Skeletal muscle satellite cell (primary cell): Measurements from ENCODE around the gene ATP10A.
"Not testable (repeated sequence)": the region's sequence is repeated elsewhere in the genome, so short reads cannot be mapped to it uniquely, and the experiment has no call there.

Experiments
- H3K27me3 ChIP-seq: 2 replicates; pipeline ENCODE4 v1.7.0; 2013; ENCODE audit warnings: low read length; ENCODE audit not compliant: control insufficient read depth, insufficient read depth
- H3K36me3 ChIP-seq: 2 replicates; pipeline ENCODE4 v1.7.0; 2013; ENCODE audit warnings: mild to moderate bottlenecking, control low read depth, low read length; ENCODE audit not compliant: insufficient read depth
- H3K4me1 ChIP-seq: 2 replicates; pipeline ENCODE4 v1.7.0; 2013; ENCODE audit warnings: low read length; ENCODE audit not compliant: control insufficient read depth, insufficient read depth
- H3K4me2 ChIP-seq: 2 replicates; pipeline ENCODE4 v1.7.0; 2013; ENCODE audit warnings: mild to moderate bottlenecking, low read length
- H3K4me3 ChIP-seq: 2 replicates; pipeline ENCODE4 v1.7.0; 2013; ENCODE audit warnings: low read length
- H3K9ac ChIP-seq: 2 replicates; pipeline ENCODE4 v1.7.0; 2013; ENCODE audit warnings: mild to moderate bottlenecking, low read depth, low read length, moderate library complexity
- H3K9me3 ChIP-seq: replicated peaks from 2 replicates; pipeline ENCODE4 v1.7.0; 2013; ENCODE audit warnings: mild to moderate bottlenecking, control low read depth, low read length

ATP10A gene

GRCh38 chr15:25663515-25663914 is 199.6 kb downstream of the ATP10A start:
- Histone ChIP-seq H3K9me3 (no peaks in the 10 kb centered on the region), H3K4me2 (no peak overlapping the region), H3K27me3 (peaks cover 6% of the 10 kb centered on the region), H3K4me3 (no peak overlapping the region), H3K36me3 (no peaks in the 10 kb centered on the region), H3K4me1 (no peaks in the 10 kb centered on the region), H3K9ac (no peak overlapping the region)

GRCh38 chr15:25661898-25662297 is 201.2 kb downstream of the ATP10A start:
- no peak overlapping the region for H3K9ac ChIP-seq
- H3K27me3 ChIP-seq, result peaks cover 6% of the 10 kb centered on the region
- H3K4me2 ChIP-seq, result no peak overlapping the region
- no peaks in the 10 kb centered on the region for H3K36me3 ChIP-seq
- no peaks in the 10 kb centered on the region for H3K4me1 ChIP-seq
- no peak overlapping the region for H3K4me3 ChIP-seq
- no peaks in the 10 kb centered on the region for H3K9me3 ChIP-seq

GRCh38 chr15:25659251-25659650 is 203.9 kb downstream of the ATP10A start:
- Histone ChIP-seq H3K36me3 (no peaks in the 10 kb centered on the region), H3K9ac (no peak overlapping the region), H3K27me3 (peaks cover 6% of the 10 kb centered on the region), H3K9me3 (no peaks in the 10 kb centered on the region), H3K4me3 (no peak overlapping the region), H3K4me2 (no peak overlapping the region), H3K4me1 (no peaks in the 10 kb centered on the region)

- Histone ChIP-seq H3K27me3 (peaks cover 6% of the 10 kb centered on the region), H3K9ac (no peak overlapping the region), H3K4me1 (no peaks in the 10 kb centered on the region), H3K36me3 (no peaks in the 10 kb centered on the region), H3K4me2 (no peak overlapping the region), H3K9me3 (no peaks in the 10 kb centered on the region), H3K4me3 (no peak overlapping the region)
These were observed 204.6 kb downstream of the ATP10A start for GRCh38 chr15:25658560-25658959.

- Histone ChIP-seq H3K36me3 (no peaks in the 10 kb centered on the region), H3K27me3 (no peaks in the 10 kb centered on the region), H3K9ac (no peak overlapping the region), H3K4me2 (no peak overlapping the region), H3K4me1 (no peaks in the 10 kb centered on the region), H3K4me3 (no peak overlapping the region), H3K9me3 (no peaks in the 10 kb centered on the region)
These were observed 207.7 kb downstream of the ATP10A start for GRCh38 chr15:25655207-25655948.

- Histone ChIP-seq H3K9me3 (no peaks in the 10 kb centered on the region), H3K27me3 (peaks cover 9% of the 10 kb centered on the region), H3K4me2 (no peak overlapping the region), H3K4me1 (no peaks in the 10 kb centered on the region), H3K9ac (no peak overlapping the region), H3K36me3 (no peaks in the 10 kb centered on the region), H3K4me3 (no peak overlapping the region)
These were observed 209.8 kb downstream of the ATP10A start for GRCh38 chr15:25653371-25653770.

GRCh38 chr15:25652704-25653103 is 210.4 kb downstream of the ATP10A start:
- peaks cover 9% of the 10 kb centered on the region for H3K27me3 ChIP-seq
- no peak overlapping the region for H3K4me3 ChIP-seq
- no peaks in the 10 kb centered on the region for H3K36me3 ChIP-seq
- no peaks in the 10 kb centered on the region for H3K4me1 ChIP-seq
- no peak overlapping the region for H3K9ac ChIP-seq
- H3K4me2 ChIP-seq, result no peak overlapping the region
- H3K9me3 ChIP-seq, result no peaks in the 10 kb centered on the region

- H3K9ac ChIP-seq, result no peak overlapping the region
- no peaks in the 10 kb centered on the region for H3K4me1 ChIP-seq
- H3K9me3 ChIP-seq, result no peaks in the 10 kb centered on the region
- H3K4me2 ChIP-seq, result no peak overlapping the region
- peaks cover 9% of the 10 kb centered on the region for H3K27me3 ChIP-seq
- H3K36me3 ChIP-seq, result no peaks in the 10 kb centered on the region
- H3K4me3 ChIP-seq, result no peak overlapping the region
These were observed 213.7 kb downstream of the ATP10A start for GRCh38 chr15:25649390-25649789.

GRCh38 chr15:25643120-25643519 is 220.0 kb downstream of the ATP10A start:
- Histone ChIP-seq H3K9ac (no peak overlapping the region), H3K4me1 (no peaks in the 10 kb centered on the region), H3K4me3 (no peak overlapping the region), H3K9me3 (no peaks in the 10 kb centered on the region), H3K4me2 (no peak overlapping the region), H3K36me3 (no peaks in the 10 kb centered on the region), H3K27me3 (no peaks in the 10 kb centered on the region)

GRCh38 chr15:25641762-25642161 is 221.4 kb downstream of the ATP10A start:
- H3K9me3 ChIP-seq, result no peaks in the 10 kb centered on the region
- no peaks in the 10 kb centered on the region for H3K36me3 ChIP-seq
- H3K9ac ChIP-seq, result no peak overlapping the region
- no peaks in the 10 kb centered on the region for H3K27me3 ChIP-seq
- H3K4me2 ChIP-seq, result no peak overlapping the region
- H3K4me1 ChIP-seq, result no peaks in the 10 kb centered on the region
- H3K4me3 ChIP-seq, result no peak overlapping the region

- H3K27me3 ChIP-seq, result no peaks in the 10 kb centered on the region
- H3K4me2 ChIP-seq, result no peak overlapping the region
- no peaks in the 10 kb centered on the region for H3K9me3 ChIP-seq
- no peak overlapping the region for H3K9ac ChIP-seq
- H3K36me3 ChIP-seq, result no peaks in the 10 kb centered on the region
- no peak overlapping the region for H3K4me3 ChIP-seq
- no peaks in the 10 kb centered on the region for H3K4me1 ChIP-seq
These were observed 221.8 kb downstream of the ATP10A start for GRCh38 chr15:25641361-25641760.

GRCh38 chr15:25640959-25641358 is 222.2 kb downstream of the ATP10A start:
- H3K9me3 ChIP-seq, H3K27me3 ChIP-seq, H3K4me2 ChIP-seq, H3K4me3 ChIP-seq, H3K4me1 ChIP-seq, H3K9ac ChIP-seq, H3K36me3 ChIP-seq: not testable (repeated sequence)
